Upper lobe of left lung (tissue), 6 donors: Measurements from ENCODE around the gene NEK11. TPM values are rescaled to one million over a fixed set of nuclear protein-coding genes. Genes with fewer than 3 reads are reported as not detected.

Experiments
- ATAC-seq, 2 donors: fragments of 200-7000 bp; cut with Tn5 transposase; one replicate each; pipeline ENCODE4 v1.9.1; 2022; ENCODE audit warnings: mild to moderate bottlenecking in 2 of 2, moderate library complexity in 2 of 2; ENCODE audit not compliant: low FRiP score in 2 of 2
- DNase-seq, 2 donors: peaks; one replicate each; pipeline ENCODE4 v3.0.0-alpha.2; 2019 to 2020
- H3K27ac ChIP-seq, 4 donors: fragments of 200-600 bp; sonication (generic); one replicate each; pipeline ENCODE4 v1.5.1; 2016 to 2019
- H3K27me3 ChIP-seq, 4 donors: fragments of 200-600 bp; sonication (generic); one replicate each; pipeline ENCODE4 v1.5.1; 2017 to 2019
- H3K36me3 ChIP-seq, 4 donors: fragments of 200-600 bp; sonication (generic); one replicate each; pipeline ENCODE4 v1.5.1; 2016 to 2019
- H3K4me1 ChIP-seq, 4 donors: fragments of 200-600 bp; sonication (generic); one replicate each; pipeline ENCODE4 v1.5.1; 2018 to 2019
- H3K4me3 ChIP-seq, 4 donors: fragments of 200-600 bp; sonication (generic); one replicate each; pipeline ENCODE4 v1.5.1; 2017 to 2019; ENCODE audit warnings: mild to moderate bottlenecking in 2 of 4, moderate library complexity in 1 of 4
- H3K9me3 ChIP-seq, 4 donors: fragments of 200-600 bp; sonication (generic); one replicate each; pipeline ENCODE4 v1.5.1; 2018 to 2019
- CTCF ChIP-seq, 6 experiments: fragments of 450-650 bp in 4 of 6; fragments of 200-600 bp in 2 of 6; sonication (generic) in 2 of 6; IDR thresholded peaks; one replicate each; pipeline ENCODE4 v1.5.1; 2016 to 2019; ENCODE audit warnings: antibody characterized with exemption in 6 of 6
- EP300 ChIP-seq, 4 donors: sonication (generic); formaldehyde crosslinking; IDR thresholded peaks; one replicate each; pipeline ENCODE4 v1.5.1; 2017; ENCODE audit warnings: antibody characterized with exemption in 4 of 4, control low read depth in 2 of 4
- POLR2A ChIP-seq, 4 donors: fragments of 450-650 bp; IDR thresholded peaks; one replicate each; pipeline ENCODE4 v1.5.1; 2016 to 2017; ENCODE audit warnings: antibody characterized with exemption in 4 of 4, mild to moderate bottlenecking in 2 of 4
- POLR2AphosphoS5 ChIP-seq, 2 donors: sonication (generic); formaldehyde crosslinking; IDR thresholded peaks; one replicate each; pipeline ENCODE4 v1.5.1; 2017; ENCODE audit warnings: antibody characterized with exemption in 2 of 2
- WGBS, 2 donors: methylation state at CpG; one replicate each; pipeline ENCODE4 v1.1.5; 2017 to 2018; 5-methylcytosine and 5-hydroxymethylcytosine counted together
- total RNA-seq, 6 donors: library from RNA; depleted of rRNA in 4 of 6; stranded (reverse); fragments of >200 nt in 4 of 6; gene quantifications; one replicate each; pipeline versions ENCODE4 v1.1.0 to v1.2.1, GENCODE V29; 2016 to 2021
- donor health status: DM: no; HTN: no; CAD: no; lungs with moderate emphysema.
- donor health status: DM: no; HTN: yes; CAD: no; lungs with severe emphysema.

NEK11 gene
- total RNA-seq, 6 donors from 2014 or later, result 2.4 to 40.4 (median 14.6) TPM

DNA sequence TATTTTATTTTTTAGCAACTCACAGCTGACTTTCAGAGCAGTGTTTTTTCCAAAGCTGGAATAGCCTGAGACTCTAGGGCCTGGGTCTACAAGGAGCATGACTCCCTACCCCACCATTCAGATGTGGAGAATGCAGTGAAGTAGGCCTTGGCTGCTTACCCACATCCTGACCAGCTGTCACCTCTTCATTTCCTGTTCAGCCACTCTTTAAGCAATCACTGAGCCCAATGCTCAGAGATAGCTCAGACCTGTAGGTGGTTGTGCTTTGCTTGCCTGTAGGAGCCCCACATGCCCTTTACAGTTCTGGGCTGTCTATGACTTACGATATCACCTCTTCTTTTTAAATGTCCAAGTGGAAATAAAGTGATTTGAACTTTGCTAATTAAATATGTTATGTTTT lies 148.1 kb downstream of the NEK11 start:
- Histone ChIP-seq H3K9me3 (no peaks in the 10 kb centered on the region), H3K36me3 (no peaks in the 10 kb centered on the region), H3K27ac (no peak overlapping the region), H3K27me3 (no peaks in the 10 kb centered on the region), H3K4me1 (no peaks in the 10 kb centered on the region), H3K4me3 (no peak overlapping the region)
- DNase-seq (no peak), ATAC-seq (no peak)
- TF ChIP-seq EP300 (IDR thresholded peaks at IDR 0.05) (no peak), POLR2AphosphoS5 (IDR thresholded peaks at IDR 0.05) (no peak), POLR2A (IDR thresholded peaks at IDR 0.05) (no peak), CTCF (IDR thresholded peaks at IDR 0.05) (no peak)
- WGBS, 2 donors, result 39 to 73% methylated on average over 1 of the region's 1 CpG

- Histone ChIP-seq H3K27me3 (no peaks in the 10 kb centered on the region), H3K27ac (no peak overlapping the region), H3K9me3 (no peaks in the 10 kb centered on the region), H3K4me3 (no peak overlapping the region), H3K36me3 (no peaks in the 10 kb centered on the region), H3K4me1 (no peaks in the 10 kb centered on the region)
- 87 to 89% methylated on average over 6 of the region's 6 CpGs for WGBS, 2 donors
- ATAC-seq, result no peak
- no peak for DNase-seq
- TF ChIP-seq POLR2AphosphoS5 (IDR thresholded peaks at IDR 0.05) (no peak), POLR2A (IDR thresholded peaks at IDR 0.05) (no peak), EP300 (IDR thresholded peaks at IDR 0.05) (no peak), CTCF (IDR thresholded peaks at IDR 0.05) (no peak)
These were observed 152.2 kb downstream of the NEK11 start for GRCh38 chr3:131178710-131179375.

DNA sequence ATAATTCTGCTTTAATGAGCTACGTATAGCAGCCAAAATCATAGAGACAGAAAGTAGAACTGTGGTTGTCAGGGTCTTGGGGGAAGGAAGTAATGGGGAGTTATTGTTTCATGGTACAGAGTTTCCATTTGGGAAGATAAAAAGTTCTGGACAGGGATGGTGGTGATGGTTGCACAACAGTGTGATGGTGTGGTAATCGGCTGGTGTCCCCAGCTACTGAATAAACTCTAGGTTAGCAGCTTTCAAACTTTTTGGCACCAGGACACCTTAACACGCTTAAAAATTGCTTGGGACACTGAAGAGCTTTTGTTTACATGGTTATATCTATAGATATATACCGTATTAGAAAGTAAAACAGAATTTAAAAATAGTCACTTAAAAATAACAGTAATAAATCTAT lies 166.0 kb downstream of the NEK11 start:
- Histone ChIP-seq H3K4me3 (no peak overlapping the region), H3K27me3 (no peaks in the 10 kb centered on the region), H3K9me3 (no peaks in the 10 kb centered on the region), H3K27ac (no peak overlapping the region), H3K36me3 (no peaks in the 10 kb centered on the region), H3K4me1 (no peaks in the 10 kb centered on the region)
- WGBS, 2 donors, result 62 to 84% methylated on average over 4 of the region's 4 CpGs
- DNase-seq, result no peak
- no peak for TF ChIP-seq POLR2A (IDR thresholded peaks at IDR 0.05)
- TF ChIP-seq CTCF (IDR thresholded peaks at IDR 0.05), result no peak
- TF ChIP-seq POLR2AphosphoS5 (IDR thresholded peaks at IDR 0.05), result no peak
- no peak for TF ChIP-seq EP300 (IDR thresholded peaks at IDR 0.05)
- ATAC-seq, result no peak

GRCh38 chr3:131193641-131194238 lies 167.1 kb downstream of the NEK11 start:
- H3K9me3 ChIP-seq, result no peaks in the 10 kb centered on the region
- H3K36me3 ChIP-seq, result no peaks in the 10 kb centered on the region
- H3K27ac ChIP-seq, result no peak overlapping the region
- WGBS, 2 donors, result 77 to 92% methylated on average over 1 of the region's 1 CpG
- H3K4me3 ChIP-seq, result no peak overlapping the region
- ATAC-seq, result no peak
- no peak for TF ChIP-seq POLR2AphosphoS5 (IDR thresholded peaks at IDR 0.05)
- DNase-seq, result no peak
- no peaks in the 10 kb centered on the region for H3K4me1 ChIP-seq
- no peaks in the 10 kb centered on the region for H3K27me3 ChIP-seq

GRCh38 chr3:131194816-131195215 lies 168.1 kb downstream of the NEK11 start:
- no peaks in the 10 kb centered on the region for H3K36me3 ChIP-seq
- no peak for ATAC-seq
- no peaks in the 10 kb centered on the region for H3K4me1 ChIP-seq
- no peak overlapping the region for H3K4me3 ChIP-seq
- no peak overlapping the region for H3K27ac ChIP-seq
- H3K9me3 ChIP-seq, result no peaks in the 10 kb centered on the region
- DNase-seq, result no peak
- TF ChIP-seq CTCF (IDR thresholded peaks at IDR 0.05) (no peak), POLR2A (IDR thresholded peaks at IDR 0.05) (no peak), POLR2AphosphoS5 (IDR thresholded peaks at IDR 0.05) (no peak), EP300 (IDR thresholded peaks at IDR 0.05) (no peak)
- WGBS, 2 donors, result 82 to 95% methylated on average over 4 of the region's 4 CpGs
- H3K27me3 ChIP-seq, result no peaks in the 10 kb centered on the region
